SK-N-MC (cell line): ENCODE results near the gene DPP10.

Source experiments
- DNase-seq: peaks from one replicate; pipeline ENCODE4 v3.0.0-alpha.2; 2011; ENCODE audit warnings: low read depth, low spot score
- H3K27ac ChIP-seq: fragments of 200-600 bp; sonication (generic); 2 replicates; pipeline ENCODE4 v1.5.1; 2016; ENCODE audit warnings: mixed run types
- H3K36me3 ChIP-seq: fragments of 200-600 bp; sonication (generic); 2 replicates; pipeline ENCODE4 v1.6.1; 2017; ENCODE audit warnings: antibody characterized with exemption, low read length, mixed read lengths; ENCODE audit not compliant: insufficient read depth
- H3K4me3 ChIP-seq: fragments of 200-600 bp; sonication (generic); 2 replicates; pipeline ENCODE4 v1.5.1; 2016
- H3K9ac ChIP-seq: fragments of 200-600 bp; sonication (generic); 2 replicates; pipeline ENCODE4 v1.8.0; 2017; ENCODE audit warnings: mixed run types, mixed read lengths; ENCODE audit not compliant: insufficient read length
- H3K9me3 ChIP-seq: fragments of 200-600 bp; sonication (generic); 2 replicates; pipeline ENCODE4 v1.6.1; 2017; ENCODE audit warnings: low read depth, mild to moderate bottlenecking, antibody characterized with exemption, low read length, moderate library complexity, mixed read lengths
- EZH2 ChIP-seq: fragments of 200-600 bp; sonication (generic); IDR thresholded peaks from one replicate; pipeline ENCODE4 v1.6.1; 2017; ENCODE audit warnings: antibody characterized with exemption
- FOXP2 ChIP-seq: optimal IDR thresholded peaks from 2 replicates; pipeline ENCODE3; 2011; ENCODE audit warnings: mild to moderate bottlenecking, moderate library complexity; ENCODE audit not compliant: insufficient read depth; ENCODE audit errors: extremely low read length, control extremely low read depth
- POLR2AphosphoS5 ChIP-seq: IDR thresholded peaks from 2 replicates; pipeline ENCODE4 v1.6.1; 2012; ENCODE audit warnings: mild to moderate bottlenecking, low read depth, low read length, borderline replicate concordance

The DPP10 gene

DNA sequence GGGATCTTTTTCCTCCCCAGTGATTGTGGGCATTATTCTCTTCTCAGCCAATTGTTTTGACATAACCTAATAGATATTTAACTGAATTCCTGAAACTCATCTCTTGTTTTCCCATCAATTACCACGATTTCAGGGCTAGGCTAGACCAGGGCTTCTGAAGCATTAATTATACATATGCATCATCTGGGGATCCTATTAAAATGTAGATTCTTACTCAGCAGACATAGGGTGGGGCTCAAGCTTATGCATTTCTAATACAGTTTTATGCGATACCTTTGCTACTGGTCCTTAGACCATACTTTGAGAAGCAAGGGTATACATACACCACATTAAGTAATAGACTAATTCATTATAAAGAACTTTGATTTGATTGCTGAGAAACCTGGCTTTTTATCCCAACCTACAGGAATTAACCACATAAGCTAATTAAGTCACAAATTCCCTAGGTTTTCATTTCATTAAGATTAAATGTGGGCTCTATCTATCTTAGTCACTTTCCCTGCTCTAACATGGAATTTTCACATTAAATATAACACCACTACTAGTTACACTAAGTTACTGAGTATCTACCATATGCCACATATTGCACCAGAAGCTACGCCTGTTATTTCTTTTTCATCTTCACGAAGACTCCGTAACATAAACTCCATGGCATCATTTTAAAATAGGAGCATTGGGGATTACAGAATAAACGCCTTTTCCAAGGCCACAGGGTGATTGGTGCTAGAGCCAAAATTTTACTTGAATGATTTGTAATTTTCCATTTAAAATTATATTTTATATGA lies 417.5 kb downstream of the DPP10 start:
- H3K9ac ChIP-seq, result no peak overlapping the region
- H3K9me3 ChIP-seq, result no peaks in the 10 kb centered on the region
- H3K4me3 ChIP-seq, result no peak overlapping the region
- TF ChIP-seq POLR2AphosphoS5, result no peak
- no peak for TF ChIP-seq EZH2
- TF ChIP-seq FOXP2, result no peak
- H3K27ac ChIP-seq, result no peak overlapping the region
- no peaks in the 10 kb centered on the region for H3K36me3 ChIP-seq
- no peak for DNase-seq

DNA sequence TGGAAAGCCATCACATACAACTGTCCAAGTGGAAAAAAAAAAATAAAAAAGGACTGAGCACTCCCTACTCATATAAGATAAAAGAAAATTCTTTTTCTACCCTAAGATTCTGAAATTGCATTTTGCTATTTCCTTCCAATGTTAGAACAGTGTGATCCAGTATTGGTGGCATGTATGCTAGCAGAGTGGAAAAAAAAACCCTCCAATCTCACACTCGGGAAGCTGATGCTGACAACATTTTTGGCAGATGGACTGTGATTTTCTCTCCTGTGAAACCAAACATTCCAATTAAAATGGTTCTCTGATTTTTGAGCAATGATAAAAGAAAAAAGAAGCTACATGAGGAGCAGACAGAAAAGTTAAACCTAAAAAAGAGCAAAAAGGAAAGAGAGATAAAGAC lies 419.8 kb downstream of the DPP10 start:
- DNase-seq, result no peak
- H3K4me3 ChIP-seq, result no peak overlapping the region
- H3K9ac ChIP-seq, result no peak overlapping the region
- H3K27ac ChIP-seq, result no peak overlapping the region
- no peaks in the 10 kb centered on the region for H3K9me3 ChIP-seq
- no peaks in the 10 kb centered on the region for H3K36me3 ChIP-seq
- no peak for TF ChIP-seq POLR2AphosphoS5
- TF ChIP-seq FOXP2, result no peak
- no peak for TF ChIP-seq EZH2

DNA sequence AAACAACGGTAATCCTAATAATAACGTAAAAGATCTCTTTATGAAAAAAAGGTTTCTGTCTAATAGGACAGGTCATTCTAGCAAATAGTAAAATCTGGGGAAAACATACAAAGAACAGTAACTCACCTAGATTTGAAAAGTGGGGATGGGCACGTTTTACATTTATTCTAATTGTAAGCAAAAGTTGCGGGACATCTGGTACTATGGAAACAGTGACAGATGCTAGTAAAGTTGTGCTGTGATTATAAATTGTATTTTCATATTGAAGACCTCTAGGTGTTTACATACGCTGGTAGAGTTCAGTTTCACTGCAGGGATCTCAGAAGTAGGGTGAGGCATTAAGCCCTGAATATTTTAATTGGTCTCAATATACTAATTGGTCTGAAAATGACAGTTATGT lies 422.5 kb downstream of the DPP10 start:
- no peaks in the 10 kb centered on the region for H3K36me3 ChIP-seq
- TF ChIP-seq EZH2 (no peak), POLR2AphosphoS5 (no peak), FOXP2 (no peak)

DNA sequence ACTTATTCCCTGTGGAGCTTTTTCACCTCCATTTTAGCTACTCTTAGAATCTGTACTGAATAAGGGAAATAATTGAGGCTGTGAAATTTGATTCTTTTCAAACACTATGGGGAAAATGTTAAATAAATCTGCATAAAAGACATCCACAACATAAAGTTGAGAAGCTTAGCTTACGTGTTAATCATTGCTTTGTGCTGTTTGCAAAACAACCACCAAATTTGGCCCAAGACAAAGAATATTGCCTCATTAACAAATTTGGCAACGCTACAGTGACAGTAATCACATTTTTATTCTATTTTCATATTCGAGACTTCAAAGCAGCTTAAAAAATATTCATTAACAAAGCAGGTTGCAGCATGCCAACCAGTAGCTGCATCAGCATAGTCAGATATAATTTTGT lies 437.6 kb downstream of the DPP10 start:
- DNase-seq, result no peak
- H3K9me3 ChIP-seq, result no peaks in the 10 kb centered on the region
- H3K27ac ChIP-seq, result no peak overlapping the region
- H3K4me3 ChIP-seq, result no peak overlapping the region
- H3K36me3 ChIP-seq, result no peaks in the 10 kb centered on the region
- TF ChIP-seq POLR2AphosphoS5, result no peak
- TF ChIP-seq FOXP2, result no peak
- TF ChIP-seq EZH2, result no peak
- no peak overlapping the region for H3K9ac ChIP-seq

More for the DNA sequence above, 422.5 kb downstream of the DPP10 start:
- no peak overlapping the region for H3K9ac ChIP-seq
- DNase-seq, result no peak
- H3K9me3 ChIP-seq, result no peaks in the 10 kb centered on the region
- no peak overlapping the region for H3K4me3 ChIP-seq
- H3K27ac ChIP-seq, result no peak overlapping the region

DNA sequence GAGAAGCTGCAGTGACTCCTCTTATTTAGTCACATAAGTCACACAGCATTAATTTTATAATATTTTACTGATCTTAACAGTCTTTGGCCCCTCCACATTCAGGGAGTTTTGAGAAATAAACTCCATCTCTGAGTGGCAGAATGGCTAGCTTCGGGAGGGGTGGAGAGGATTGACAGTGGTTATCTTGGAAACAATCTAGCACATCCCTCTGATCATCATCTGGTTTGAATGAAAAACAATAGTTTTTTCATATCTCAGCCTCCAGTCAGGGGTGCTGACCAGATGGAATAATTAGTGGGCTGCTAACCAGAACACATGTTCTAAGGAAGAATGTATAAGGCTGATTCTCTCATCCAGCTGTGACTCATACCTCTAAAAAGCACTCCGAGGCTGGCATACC lies 477.5 kb downstream of the DPP10 start:
- Histone ChIP-seq H3K9me3 (no peaks in the 10 kb centered on the region), H3K4me3 (no peak overlapping the region), H3K9ac (no peak overlapping the region), H3K27ac (no peak overlapping the region), H3K36me3 (no peaks in the 10 kb centered on the region)
- TF ChIP-seq FOXP2 (no peak), EZH2 (no peak), POLR2AphosphoS5 (no peak)
- DNase-seq, result no peak

DNA sequence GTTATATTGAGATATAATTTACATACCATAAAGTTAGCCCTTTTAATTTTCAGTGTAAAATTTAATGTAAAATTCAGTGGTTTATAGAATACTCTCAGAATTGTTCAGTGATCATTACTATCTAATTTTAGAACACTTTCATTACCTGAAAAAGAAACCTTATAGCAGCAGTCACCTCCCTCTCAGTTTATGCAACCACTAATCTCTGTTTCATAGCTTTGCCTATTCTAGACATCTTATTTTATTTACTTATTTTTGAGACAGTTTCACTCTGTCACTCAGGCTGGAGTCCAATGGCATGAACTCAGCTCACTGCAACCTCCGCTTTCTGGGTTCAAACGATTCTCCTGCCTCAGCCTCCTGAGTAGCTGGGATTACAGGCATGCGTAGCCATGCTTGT lies 479.6 kb downstream of the DPP10 start:
- no peak overlapping the region for H3K9ac ChIP-seq

DNA sequence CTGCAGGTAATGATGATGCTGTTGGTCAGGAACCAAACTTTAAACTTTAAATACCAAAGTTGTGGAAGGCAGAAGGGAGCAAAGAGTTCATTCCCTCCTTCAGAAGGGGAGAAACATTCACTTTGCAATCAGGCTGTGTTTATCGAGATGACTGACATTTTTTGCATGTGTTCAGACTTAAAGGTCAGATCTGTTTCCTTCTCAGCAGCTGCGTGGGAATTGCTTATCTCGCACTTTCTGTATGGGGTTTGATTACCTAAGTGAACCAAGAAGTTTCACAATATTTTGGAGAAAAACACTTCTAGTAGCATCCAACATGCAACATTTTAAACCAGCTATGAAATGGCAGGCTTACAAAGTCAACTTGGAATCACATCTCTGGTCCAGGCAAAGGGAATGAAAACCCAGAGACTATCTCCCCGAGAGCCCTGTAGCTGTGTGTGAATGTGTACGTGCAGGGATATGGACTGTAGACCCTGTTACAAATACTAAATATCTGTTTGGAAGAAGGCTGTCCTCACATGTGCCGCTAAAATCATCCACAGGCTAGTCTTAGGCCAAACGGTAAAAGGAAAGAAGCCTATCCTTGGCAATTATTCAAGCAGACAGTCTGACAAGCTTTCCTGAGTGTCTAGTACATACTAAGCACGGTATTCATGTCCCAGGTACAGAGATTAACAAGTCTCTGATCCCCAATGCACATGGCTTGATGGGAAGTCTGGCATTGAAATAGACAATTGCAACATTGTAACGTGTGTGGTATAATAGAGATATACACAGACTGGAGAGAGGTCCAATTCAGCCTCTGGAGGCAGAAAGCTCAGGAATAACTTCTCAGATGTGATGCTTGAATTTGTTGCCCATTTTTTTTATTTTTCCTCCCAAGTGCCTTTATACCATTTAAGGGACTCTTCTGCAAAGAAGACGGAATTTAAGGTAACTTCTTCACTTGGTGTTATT lies 483.1 kb downstream of the DPP10 start:
- DNase-seq, result no peak
- TF ChIP-seq POLR2AphosphoS5 (no peak), EZH2 (no peak), FOXP2 (no peak)
- Histone ChIP-seq H3K9me3 (no peaks in the 10 kb centered on the region), H3K36me3 (no peaks in the 10 kb centered on the region), H3K27ac (no peak overlapping the region), H3K9ac (no peak overlapping the region), H3K4me3 (no peak overlapping the region)

More for the DNA sequence above, 479.6 kb downstream of the DPP10 start:
- Histone ChIP-seq H3K36me3 (no peaks in the 10 kb centered on the region), H3K9me3 (no peaks in the 10 kb centered on the region), H3K27ac (no peak overlapping the region), H3K4me3 (no peak overlapping the region)
- TF ChIP-seq FOXP2 (no peak), POLR2AphosphoS5 (no peak), EZH2 (no peak)
- no peak for DNase-seq

DNA sequence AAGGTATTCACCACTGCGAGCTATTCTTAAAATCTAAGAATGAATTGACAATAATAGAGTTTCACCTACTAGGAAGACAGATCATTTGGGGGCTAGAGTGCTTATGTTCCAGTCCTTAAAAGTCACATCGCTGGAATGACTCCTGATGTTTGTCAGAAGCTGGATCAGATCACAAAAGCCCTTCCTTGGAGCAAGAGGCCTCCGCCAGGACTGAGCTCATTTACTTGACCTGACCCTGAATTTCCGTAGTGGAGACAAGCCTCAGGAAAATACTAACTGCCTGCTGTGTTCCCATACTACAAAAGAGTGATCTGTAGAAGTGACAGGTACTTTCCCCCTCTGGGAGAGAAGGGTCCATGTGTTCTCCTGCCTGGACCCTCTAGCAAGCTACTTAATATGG lies 483.9 kb downstream of the DPP10 start:
- DNase-seq, result no peak
- H3K9ac ChIP-seq, result no peak overlapping the region
- no peak overlapping the region for H3K27ac ChIP-seq
- no peak overlapping the region for H3K4me3 ChIP-seq
- H3K9me3 ChIP-seq, result no peaks in the 10 kb centered on the region
- H3K36me3 ChIP-seq, result no peaks in the 10 kb centered on the region
- TF ChIP-seq POLR2AphosphoS5 (no peak), FOXP2 (no peak)
